ENCODE data around the gene PNO1. TPM values are rescaled to one million over a fixed set of nuclear protein-coding genes. Genes with fewer than 3 reads are reported as not detected.

The PNO1 gene
- total and polyA plus RNA-seq, 10 of the 15 experiments (the other 5 are each of a cell fraction or from before 2014, with no cell fraction given): 9.7 to 60.2 (median 30.3) TPM

DNA sequence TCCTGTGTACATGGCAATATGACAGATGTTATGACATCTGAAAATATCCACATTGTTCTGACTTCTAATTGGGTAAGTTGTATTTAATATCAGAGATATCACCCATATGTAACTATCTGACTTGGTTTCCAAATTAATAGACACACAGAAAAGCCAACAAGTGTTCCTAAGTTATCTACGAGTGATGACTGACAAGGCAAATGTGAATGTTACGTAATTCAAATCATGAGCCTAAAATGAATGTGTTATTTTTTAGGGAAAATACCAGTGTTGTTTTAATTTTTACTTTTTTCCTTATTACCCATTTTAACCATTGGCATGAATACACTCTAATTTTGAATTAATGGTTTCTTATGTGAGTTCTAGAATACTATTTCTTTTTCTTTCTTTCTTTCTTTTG is 15.8 kb upstream of the PNO1 start:
- Histone ChIP-seq H2AFZ (ENCODE audit: control insufficient read depth, low read depth, low read length) (no peak overlapping the region), H4K20me1 (ENCODE audit: control insufficient read depth, insufficient read depth) (no peaks in the 10 kb centered on the region), H3K9me3 (replicated peaks; ENCODE audit: control insufficient read depth, insufficient read depth, low read length) (no peaks in the 10 kb centered on the region), H3K27me3 (replicated peaks in 1 of 2; ENCODE audit: control insufficient read depth in 2 of 2, insufficient read depth in 2 of 2, low read length in 1 of 2) (no peaks in the 10 kb centered on the region), H3K79me2 (ENCODE audit: control insufficient read depth, insufficient read depth, low read length) (no peaks in the 10 kb centered on the region), H3K27ac (ENCODE audit: control insufficient read depth, insufficient read depth) (no peak overlapping the region), H3K9ac (ENCODE audit: control insufficient read depth, insufficient read depth, low read length) (no peak overlapping the region), H3K4me1 (ENCODE audit: control insufficient read depth, insufficient read depth, low read length) (no peaks in the 10 kb centered on the region), H3K4me3 (no peak overlapping the region), H3K4me2 (ENCODE audit: control insufficient read depth, insufficient read depth) (no peak overlapping the region), H3K36me3 (ENCODE audit: control insufficient read depth in 2 of 2, insufficient read depth in 2 of 2, low read length in 1 of 2) (no peaks in the 10 kb centered on the region; a peak in 1 of 4 replicates)
- WGBS (ENCODE audit: insufficient coverage, insufficient replicate concordance, low lambda C conversion rate, missing lambda C conversion rate): 95% methylated on average over 2 of the region's 2 CpGs
- no peak for FAIRE-seq
- TF ChIP-seq, protein P1, sequence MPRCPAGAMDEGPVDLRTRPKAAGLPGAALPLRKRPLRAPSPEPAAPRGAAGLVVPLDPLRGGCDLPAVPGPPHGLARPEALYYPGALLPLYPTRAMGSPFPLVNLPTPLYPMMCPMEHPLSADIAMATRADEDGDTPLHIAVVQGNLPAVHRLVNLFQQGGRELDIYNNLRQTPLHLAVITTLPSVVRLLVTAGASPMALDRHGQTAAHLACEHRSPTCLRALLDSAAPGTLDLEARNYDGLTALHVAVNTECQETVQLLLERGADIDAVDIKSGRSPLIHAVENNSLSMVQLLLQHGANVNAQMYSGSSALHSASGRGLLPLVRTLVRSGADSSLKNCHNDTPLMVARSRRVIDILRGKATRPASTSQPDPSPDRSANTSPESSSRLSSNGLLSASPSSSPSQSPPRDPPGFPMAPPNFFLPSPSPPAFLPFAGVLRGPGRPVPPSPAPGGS (IDR thresholded peaks at IDR 0.05; ENCODE audit: borderline replicate concordance, insufficient read depth, low read depth, low read length, poor library complexity, severe bottlenecking): no peak
- TF ChIP-seq TCF3 (IDR thresholded peaks at IDR 0.05; ENCODE audit: borderline replicate concordance, insufficient read depth, low read depth, low read length): no peak
- TF ChIP-seq SREBF2 (IDR thresholded peaks at IDR 0.05; ENCODE audit: low read length): no peak
- TF ChIP-seq, protein P2, sequence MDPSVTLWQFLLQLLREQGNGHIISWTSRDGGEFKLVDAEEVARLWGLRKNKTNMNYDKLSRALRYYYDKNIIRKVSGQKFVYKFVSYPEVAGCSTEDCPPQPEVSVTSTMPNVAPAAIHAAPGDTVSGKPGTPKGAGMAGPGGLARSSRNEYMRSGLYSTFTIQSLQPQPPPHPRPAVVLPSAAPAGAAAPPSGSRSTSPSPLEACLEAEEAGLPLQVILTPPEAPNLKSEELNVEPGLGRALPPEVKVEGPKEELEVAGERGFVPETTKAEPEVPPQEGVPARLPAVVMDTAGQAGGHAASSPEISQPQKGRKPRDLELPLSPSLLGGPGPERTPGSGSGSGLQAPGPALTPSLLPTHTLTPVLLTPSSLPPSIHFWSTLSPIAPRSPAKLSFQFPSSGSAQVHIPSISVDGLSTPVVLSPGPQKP (IDR thresholded peaks at IDR 0.05; ENCODE audit: low read depth, low read length): no peak
- TF ChIP-seq PAX8 (IDR thresholded peaks at IDR 0.05): no peak
- BruUV-seq (replicated peaks): no TSS peak
- POLR2A ChIA-PET: no interaction called here
- RAD21 ChIA-PET (ENCODE audit: unreplicated experiment): no interaction called here
- DNase-seq (ENCODE audit: low read depth, low spot score): no peak
- ATAC-seq: no peak
- intact Hi-C loops (cut with micrococcal nuclease; ENCODE audit: unreplicated experiment) (no loop called here), in situ Hi-C loops (cut with MboI) (no loop called here)
- SMC1A ChIA-PET (ENCODE audit: uncharacterized antibody, unreplicated experiment): no interaction called here
- CTCF ChIA-PET: no interaction called here

DNA sequence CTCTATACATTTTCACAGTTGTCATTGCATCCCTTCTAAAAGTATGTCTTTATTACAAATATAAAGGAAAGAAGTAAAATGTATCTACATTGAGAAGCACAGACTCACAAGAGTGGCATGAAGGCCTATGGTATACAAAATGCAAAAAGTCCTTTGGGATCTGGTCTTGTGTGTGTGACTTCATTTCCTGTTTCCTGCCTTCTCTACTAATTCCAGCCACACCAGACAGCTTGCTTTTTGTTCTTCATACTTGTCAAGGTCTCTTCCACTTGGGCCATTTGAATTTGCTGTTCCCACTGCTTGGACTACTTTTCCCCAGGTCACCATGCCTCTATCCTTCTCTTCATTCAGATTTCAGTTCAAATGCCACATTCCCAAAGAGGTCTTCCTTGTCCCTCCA is 6.7 kb upstream of the PNO1 start:
- RAD21 ChIA-PET (ENCODE audit: unreplicated experiment): no interaction called here
- Histone ChIP-seq H3K9ac (ENCODE audit: control insufficient read depth, insufficient read depth, low read length) (no peak overlapping the region), H4K20me1 (ENCODE audit: control insufficient read depth, insufficient read depth) (no peaks in the 10 kb centered on the region), H3K27ac (ENCODE audit: control insufficient read depth, insufficient read depth) (no peak overlapping the region; the same call in 1 of the 2 replicates), H3K4me3 (no peak overlapping the region), H3K79me2 (ENCODE audit: control insufficient read depth, insufficient read depth, low read length) (peaks cover 2% of the 10 kb centered on the region), H3K4me1 (ENCODE audit: control insufficient read depth, insufficient read depth, low read length) (peaks cover 6% of the 10 kb centered on the region), H3K9me3 (replicated peaks; ENCODE audit: control insufficient read depth, insufficient read depth, low read length) (no peaks in the 10 kb centered on the region), H2AFZ (ENCODE audit: control insufficient read depth, low read depth, low read length) (no peak overlapping the region), H3K36me3 (ENCODE audit: control insufficient read depth in 2 of 2, insufficient read depth in 2 of 2, low read length in 1 of 2) (no peaks in the 10 kb centered on the region), H3K4me2 (ENCODE audit: control insufficient read depth, insufficient read depth) (no peak overlapping the region), H3K27me3 (replicated peaks in 1 of 2; ENCODE audit: control insufficient read depth in 2 of 2, insufficient read depth in 2 of 2, low read length in 1 of 2) (no peaks in the 10 kb centered on the region)
- DNase-seq (ENCODE audit: low read depth, low spot score): no peak
- BruUV-seq (replicated peaks): no TSS peak
- no peak for FAIRE-seq
- POLR2A ChIA-PET: interaction anchor here (0.5 to 0.6 kb wide), 2 partner anchors 44 to 47 kb away, joined by 3 to 4 read pairs; no protein-coding TSS in a partner anchor
- intact Hi-C loops (cut with micrococcal nuclease; ENCODE audit: unreplicated experiment) (no loop called here), in situ Hi-C loops (cut with MboI) (no loop called here)
- CTCF ChIA-PET: interaction anchor here (1.9 kb wide), 1 partner anchor 29 kb away, joined by 5 read pairs; no protein-coding TSS in a partner anchor
- TF ChIP-seq FOXM1 (IDR thresholded peaks at IDR 0.05; ENCODE audit: low read depth, low read length): no peak
- SMC1A ChIA-PET (ENCODE audit: uncharacterized antibody, unreplicated experiment): no interaction called here
- ATAC-seq: no peak

Measured in GM12878 (cell line).